NCI-H460 (cell line): ENCODE results near the gene GRAMD1B. TPM values are rescaled to one million over a fixed set of nuclear protein-coding genes. Genes with fewer than 3 reads are reported as not detected.

Source experiments
- DNase-seq: peaks from one replicate; pipeline ENCODE4 v3.0.0-alpha.2; 2016; ENCODE audit warnings: low read depth; ENCODE audit errors: extremely low read depth
- total RNA-seq: library from RNA; depleted of rRNA; stranded (reverse); fragments of >200 nt; shearing (Covaris generic); gene quantifications from 2 replicates; pipeline ENCODE4 v1.2.3, GENCODE V29; 2014

The GRAMD1B gene
- total RNA-seq, 1 experiment from 2014 or later: 279 TPM

- DNase-seq: no peak
Measured at GRCh38 chr11:123472236-123472935, 42.3 kb downstream of the GRAMD1B start.

GRCh38 chr11:123473941-123474677 lies 44.0 kb downstream of the GRAMD1B start:
- DNase-seq: peak; percentile 84

GRCh38 chr11:123474994-123475393 lies 44.9 kb downstream of the GRAMD1B start:
- no peak for DNase-seq

GRCh38 chr11:123475469-123475868 lies 45.4 kb downstream of the GRAMD1B start:
- peak; percentile 61 for DNase-seq

GRCh38 chr11:123477205-123477907 lies 47.3 kb downstream of the GRAMD1B start:
- no peak for DNase-seq

DNA sequence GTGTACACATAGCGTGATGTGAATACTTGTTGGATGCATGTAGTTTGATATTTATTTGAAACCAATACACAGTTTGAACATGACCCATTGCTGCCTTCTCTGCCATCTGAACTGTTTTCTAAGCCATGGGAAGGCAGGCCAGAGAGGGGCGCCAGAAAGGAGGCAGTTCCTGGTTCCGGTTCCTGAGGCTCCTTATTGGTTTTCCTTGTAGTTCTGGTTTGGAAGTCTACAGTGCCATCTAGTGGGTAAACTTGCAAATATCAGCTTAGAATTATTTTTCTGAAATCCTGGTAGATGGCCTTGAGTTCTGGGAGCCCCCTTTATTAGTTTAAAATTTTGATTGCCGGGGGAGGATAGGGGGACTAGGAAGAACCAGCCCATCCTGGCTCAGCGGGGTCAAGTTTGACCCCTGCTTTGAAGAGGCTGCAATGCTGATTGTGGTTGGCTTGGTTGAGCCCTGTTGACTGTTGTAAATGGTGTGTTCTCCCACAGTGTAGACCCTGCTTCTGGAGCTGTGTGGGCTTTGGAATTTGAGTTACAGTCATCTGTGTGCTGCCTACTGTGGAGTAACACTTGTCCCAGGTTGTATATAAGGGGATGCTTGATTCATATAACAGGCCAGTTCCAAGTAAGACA lies 48.4 kb downstream of the GRAMD1B start:
- peak; percentile 71 for DNase-seq

- no peak for DNase-seq
Measured at GRCh38 chr11:123479048-123479837, 49.2 kb downstream of the GRAMD1B start.

DNA sequence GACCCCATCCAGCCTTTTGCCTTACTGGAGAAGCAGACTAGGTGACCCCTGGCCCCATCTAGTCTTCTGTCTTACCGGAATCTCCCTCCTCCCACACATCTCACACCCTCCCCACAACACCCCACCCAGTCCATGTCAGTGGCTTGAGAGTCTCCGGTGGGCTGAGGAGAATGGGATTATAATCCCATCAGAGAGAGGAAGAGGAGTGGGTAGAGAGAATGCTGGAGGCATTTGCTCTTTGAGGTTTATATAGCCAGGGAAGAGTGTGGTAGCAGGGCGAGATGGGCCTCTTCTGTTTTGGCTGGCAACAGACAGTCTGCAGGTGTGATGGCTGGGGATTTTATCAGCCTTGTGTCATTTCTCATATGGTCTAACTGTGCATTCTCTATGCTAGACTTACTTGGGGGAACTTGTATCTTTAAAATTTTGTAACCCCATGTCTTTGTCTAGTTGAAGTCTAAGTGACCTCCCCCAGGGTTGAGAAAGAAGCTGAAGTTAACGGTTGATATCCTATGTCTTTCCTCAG lies 50.3 kb downstream of the GRAMD1B start:
- DNase-seq: no peak

DNA sequence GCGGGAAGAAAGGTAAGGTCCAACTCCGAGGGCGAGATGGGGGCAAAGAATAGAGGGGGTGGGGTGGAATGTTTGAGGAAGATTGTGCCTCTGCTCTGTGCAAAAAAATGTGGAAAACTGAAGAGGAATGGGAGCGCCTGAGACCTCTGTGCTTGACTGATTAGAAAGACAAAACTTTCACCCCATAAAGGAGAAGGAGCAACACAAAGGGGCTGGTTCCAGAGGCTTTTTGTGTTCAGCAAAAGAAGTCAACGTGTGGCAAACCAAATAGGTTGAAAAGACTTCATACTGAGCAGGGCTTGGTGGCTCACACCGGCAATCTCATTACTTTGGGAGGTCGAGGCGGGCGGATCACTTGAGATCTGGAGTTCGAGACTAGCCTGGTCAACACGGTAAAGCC lies 50.8 kb downstream of the GRAMD1B start:
- no peak for DNase-seq

- DNase-seq: no peak
Measured at GRCh38 chr11:123481640-123482039, 51.6 kb downstream of the GRAMD1B start.

- no peak for DNase-seq
Measured at GRCh38 chr11:123482218-123482617, 52.1 kb downstream of the GRAMD1B start.

GRCh38 chr11:123483058-123483457 lies 53.0 kb downstream of the GRAMD1B start:
- DNase-seq: no peak

DNA sequence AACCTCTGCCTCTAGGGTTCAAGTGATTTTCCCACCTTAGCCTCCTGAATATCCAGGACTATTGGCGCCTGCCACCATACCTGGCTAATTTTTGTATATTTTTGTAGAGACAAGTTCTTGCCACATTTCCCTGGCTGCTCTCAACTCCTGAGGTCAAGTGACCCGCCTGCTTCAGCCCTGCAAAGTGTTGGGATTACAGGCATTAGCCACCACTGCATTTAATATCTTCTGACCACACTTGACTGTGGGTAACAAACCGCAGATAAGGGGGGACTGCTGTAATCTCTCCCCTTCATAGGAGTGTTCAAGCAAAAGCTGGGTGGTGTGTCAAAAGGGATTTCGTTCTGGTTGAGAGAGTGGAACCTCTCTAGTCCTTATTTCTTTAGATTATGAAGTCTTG lies 53.4 kb downstream of the GRAMD1B start:
- no peak for DNase-seq

DNA sequence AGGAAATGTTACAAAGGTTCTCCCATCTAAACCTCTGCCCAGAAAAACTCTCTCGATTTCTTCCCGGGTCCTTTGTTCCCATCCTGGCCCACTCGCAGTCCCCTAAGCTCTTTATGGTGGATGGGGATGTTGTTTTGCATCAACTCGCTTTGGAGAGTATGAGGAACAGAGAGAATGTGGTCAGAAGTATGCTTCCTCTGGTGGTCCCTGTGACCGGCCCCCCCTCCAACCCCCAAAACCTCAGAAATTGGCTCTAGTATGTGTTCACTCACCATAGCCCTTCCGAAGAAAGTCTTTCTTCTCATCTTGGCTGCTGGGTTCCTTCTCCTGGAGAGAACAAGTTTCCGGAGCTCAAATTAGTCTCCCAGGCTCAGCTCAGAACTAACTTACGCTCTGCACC lies 54.4 kb downstream of the GRAMD1B start:
- DNase-seq: no peak

DNA sequence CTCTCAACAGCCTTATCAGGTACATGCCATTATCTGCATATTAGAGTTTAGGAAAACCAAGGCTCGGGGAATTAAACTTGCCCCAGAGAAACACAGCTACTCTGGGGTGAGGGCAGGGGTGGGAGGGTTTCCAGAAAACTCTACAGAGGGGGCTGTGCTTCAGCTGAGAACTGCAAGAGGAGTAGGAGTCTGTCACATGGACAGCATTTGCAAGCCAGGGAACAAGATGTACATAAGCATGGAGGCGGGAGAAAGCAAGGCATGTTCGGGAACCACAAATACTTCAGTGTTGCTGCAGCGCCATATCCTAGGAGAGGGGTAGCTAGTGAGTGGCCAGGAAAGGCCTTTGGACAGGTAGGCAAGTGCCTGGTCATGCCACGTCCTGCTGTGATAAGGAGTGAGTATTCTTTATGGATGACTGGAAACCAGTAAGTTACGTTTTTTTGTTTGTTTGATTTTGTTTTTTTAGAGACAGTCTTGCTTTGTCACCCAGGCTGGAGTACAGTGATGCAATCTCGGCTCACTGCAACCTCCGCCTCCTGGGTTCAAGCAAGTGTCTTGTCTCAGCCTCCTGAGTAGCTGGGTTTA lies 57.2 kb downstream of the GRAMD1B start:
- no peak for DNase-seq

GRCh38 chr11:123490527-123490926 lies 60.5 kb downstream of the GRAMD1B start:
- DNase-seq: no peak

- no peak for DNase-seq
Measured at GRCh38 chr11:123491241-123491640, 61.2 kb downstream of the GRAMD1B start.

- DNase-seq: no peak
Measured at GRCh38 chr11:123493349-123494063, 63.4 kb downstream of the GRAMD1B start.
